Measurements from ENCODE around the gene AEBP2.

The AEBP2 gene

GRCh38 chr12:19435831-19436497, 3.3 kb upstream of the AEBP2 start:
- no peak for TF ChIP-seq CTCF (IDR thresholded peaks at IDR 0.05; ENCODE audit: insufficient read depth, missing control alignments)
- FAIRE-seq, result no peak
- no peak for DNase-seq (ENCODE audit: insufficient read length, low spot score)

- no peak for TF ChIP-seq CTCF (IDR thresholded peaks at IDR 0.05; ENCODE audit: insufficient read depth, missing control alignments)
- FAIRE-seq (no peak), DNase-seq (ENCODE audit: insufficient read length, low spot score) (no peak)
Measured at GRCh38 chr12:19436931-19437330, 2.4 kb upstream of the AEBP2 start.

GRCh38 chr12:19437996-19438395, 1.3 kb upstream of the AEBP2 start:
- FAIRE-seq, result no peak
- no peak for TF ChIP-seq CTCF (IDR thresholded peaks at IDR 0.05; ENCODE audit: insufficient read depth, missing control alignments)
- no peak for DNase-seq (ENCODE audit: insufficient read length, low spot score)

GRCh38 chr12:19440019-19440858, 947 bp downstream of the AEBP2 start:
- FAIRE-seq (no peak), DNase-seq (ENCODE audit: insufficient read length, low spot score) (no peak)
- no peak for TF ChIP-seq CTCF (IDR thresholded peaks at IDR 0.05; ENCODE audit: insufficient read depth, missing control alignments)

GRCh38 chr12:19440916-19441315, 1.6 kb downstream of the AEBP2 start:
- FAIRE-seq (no peak), DNase-seq (ENCODE audit: insufficient read length, low spot score) (no peak)
- TF ChIP-seq CTCF (IDR thresholded peaks at IDR 0.05; ENCODE audit: insufficient read depth, missing control alignments), result no peak

GRCh38 chr12:19443585-19443984, 4.3 kb downstream of the AEBP2 start:
- no peak for TF ChIP-seq CTCF (IDR thresholded peaks at IDR 0.05; ENCODE audit: insufficient read depth, missing control alignments)
- DNase-seq (ENCODE audit: insufficient read length, low spot score) (no peak), FAIRE-seq (no peak)

- DNase-seq (ENCODE audit: insufficient read length, low spot score), result no peak
- no peak for FAIRE-seq
- no peak for TF ChIP-seq CTCF (IDR thresholded peaks at IDR 0.05; ENCODE audit: insufficient read depth, missing control alignments)
Measured at GRCh38 chr12:19444097-19444496, 4.8 kb downstream of the AEBP2 start.
